Liver (tissue), 3 donors: ENCODE data around the gene PDZD2.

Experiments used
- ATF3 ChIP-seq: IDR thresholded peaks from 2 replicates; pipeline ENCODE4 v1.6.1; 2016; ENCODE audit warnings: antibody characterized with exemption
- CTCF ChIP-seq: fragments of 150-350 bp; IDR thresholded peaks from 2 replicates; pipeline ENCODE4 v1.5.1; 2017; ENCODE audit warnings: improper control_type of control experiment, low read depth, low read length; ENCODE audit not compliant: missing input control
- EGR1 ChIP-seq, 2 donors: IDR thresholded peaks; 2 replicates each; pipeline ENCODE4 v1.6.1; 2016 to 2018; ENCODE audit warnings: antibody characterized with exemption in 2 of 2, low read depth in 2 of 2
- GABPA ChIP-seq, 2 donors: IDR thresholded peaks in 1 of 2; conservative IDR thresholded peaks in 1 of 2; 2 replicates each; pipeline ENCODE4 v1.6.1; 2016; ENCODE audit warnings: antibody characterized with exemption in 2 of 2, mild to moderate bottlenecking in 1 of 2, moderate library complexity in 1 of 2
- HNF4G ChIP-seq: IDR thresholded peaks from 2 replicates; pipeline ENCODE4 v1.6.1; 2016; ENCODE audit warnings: antibody characterized with exemption
- JUND ChIP-seq, 2 donors: IDR thresholded peaks; 2 replicates each; pipeline ENCODE4 v1.6.1; 2016; ENCODE audit warnings: antibody characterized with exemption in 2 of 2
- MAX ChIP-seq: IDR thresholded peaks from 2 replicates; pipeline ENCODE4 v1.6.1; 2016; ENCODE audit warnings: antibody characterized with exemption
- REST ChIP-seq: IDR thresholded peaks from 2 replicates; pipeline ENCODE4 v1.6.1; 2016; ENCODE audit warnings: antibody characterized with exemption, mild to moderate bottlenecking
- SP1 ChIP-seq: IDR thresholded peaks from 2 replicates; pipeline ENCODE4 v1.6.1; 2018; ENCODE audit warnings: antibody characterized with exemption, mild to moderate bottlenecking
- TAF1 ChIP-seq: conservative IDR thresholded peaks from 2 replicates; pipeline ENCODE4 v1.6.1; 2016; ENCODE audit warnings: antibody characterized with exemption, mild to moderate bottlenecking
- donor health status: healthy.
- donor health status: healthy.

GRCh38 chr5:31995006-31995405 lies 356.1 kb downstream of the PDZD2 start:
- TF ChIP-seq CTCF: no peak
- no peak for TF ChIP-seq GABPA (IDR thresholded peaks at IDR 0.05 in 1 of 2, conservative IDR thresholded peaks at IDR 0.05 in 1 of 2)
- no peak for TF ChIP-seq HNF4G
- no peak for TF ChIP-seq TAF1
- no peak for TF ChIP-seq SP1
- no peak for TF ChIP-seq ATF3
- no peak for TF ChIP-seq JUND (IDR thresholded peaks at IDR 0.05)
- TF ChIP-seq REST: no peak
- TF ChIP-seq EGR1 (IDR thresholded peaks at IDR 0.05; ENCODE audit: low read depth in 2 of 2): no peak
- no peak for TF ChIP-seq MAX
